ENCODE results near the gene ABLIM3.
"Not testable (repeated sequence)": the region's sequence is repeated elsewhere in the genome, so short reads cannot be mapped to it uniquely, and the experiment has no call there.

ABLIM3 gene

DNA sequence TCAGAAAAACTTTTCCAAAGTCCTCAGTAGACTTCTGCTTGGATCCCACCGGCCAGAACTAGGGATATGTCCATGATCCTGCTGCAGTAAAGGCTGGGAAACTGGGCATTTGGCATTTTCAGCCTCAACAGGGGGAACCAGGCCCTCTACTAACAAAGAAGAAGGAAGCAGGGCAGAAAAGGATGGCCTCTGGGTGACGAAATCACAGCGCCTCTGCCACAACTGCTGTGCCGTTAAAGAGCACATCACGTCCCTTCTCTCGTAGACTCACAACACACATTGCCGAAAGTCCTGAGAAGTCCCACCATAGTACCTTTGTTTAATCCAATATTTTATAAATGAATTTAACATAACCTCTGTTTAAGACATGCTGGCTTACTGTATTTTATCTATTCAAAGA lies 120.0 kb downstream of the ABLIM3 start:
- no peak for DNase-seq

DNA sequence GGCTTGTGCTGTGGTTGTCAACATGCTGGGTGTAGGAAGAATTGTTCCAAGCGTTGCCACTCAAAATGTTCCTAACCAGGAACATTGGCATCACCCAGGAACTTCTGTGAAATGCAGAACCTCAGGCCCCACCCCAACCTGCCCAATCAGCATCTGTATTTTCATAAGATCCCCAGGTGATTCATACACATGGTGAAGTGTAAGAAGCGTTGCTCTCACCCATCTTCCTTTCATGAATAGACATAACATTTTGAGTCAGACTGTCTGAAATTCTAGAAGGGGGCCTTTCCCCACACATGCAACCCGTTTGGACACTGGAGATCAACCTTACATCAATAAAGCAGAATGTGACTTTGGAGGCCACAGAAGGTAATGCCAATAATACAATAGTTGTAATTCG lies 121.0 kb downstream of the ABLIM3 start:
- DNase-seq = no peak

DNA sequence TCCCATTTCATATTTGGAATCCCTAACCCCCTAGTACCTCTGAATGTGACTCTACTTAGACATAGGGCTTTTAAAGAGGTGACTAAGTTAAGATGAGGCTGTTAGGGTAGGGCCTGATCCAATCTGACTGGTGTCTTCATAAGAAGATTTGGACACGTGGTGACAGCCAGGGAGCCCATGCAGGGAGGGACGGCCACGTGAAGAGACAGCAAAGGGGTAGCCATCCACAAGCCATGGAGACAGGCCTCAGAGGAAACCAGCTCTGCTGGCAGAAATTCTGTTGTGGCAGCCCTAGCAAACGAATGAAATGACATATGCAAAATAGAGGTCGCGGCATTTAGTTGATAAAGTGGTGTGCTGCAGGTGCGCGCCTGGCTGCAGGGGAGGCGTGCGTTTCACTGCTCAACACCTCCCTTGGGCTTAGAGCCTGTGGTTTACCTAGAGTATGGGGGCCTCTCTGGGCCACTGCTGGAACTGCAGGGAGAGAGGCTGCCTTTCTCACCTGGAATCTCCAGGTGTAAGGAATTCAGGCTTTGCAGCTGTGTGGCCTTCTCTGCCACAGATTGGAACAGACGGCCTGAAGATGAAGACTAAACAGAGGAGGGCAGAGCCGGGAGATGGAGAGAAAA lies 123.3 kb downstream of the ABLIM3 start:
- peak; percentile 21 to 42 for DNase-seq

- DNase-seq = no peak
These were observed 123.8 kb downstream of the ABLIM3 start for GRCh38 chr5:149265068-149265465.

GRCh38 chr5:149265597-149265996 lies 124.3 kb downstream of the ABLIM3 start:
- DNase-seq = no peak

- no peak for DNase-seq
These were observed 126.1 kb downstream of the ABLIM3 start for GRCh38 chr5:149267241-149267973.

GRCh38 chr5:149268928-149269557 lies 127.8 kb downstream of the ABLIM3 start:
- peak in 1 of 2 donors; percentile 56 for DNase-seq

GRCh38 chr5:149271195-149271715 lies 130.0 kb downstream of the ABLIM3 start:
- no peak for DNase-seq

DNA sequence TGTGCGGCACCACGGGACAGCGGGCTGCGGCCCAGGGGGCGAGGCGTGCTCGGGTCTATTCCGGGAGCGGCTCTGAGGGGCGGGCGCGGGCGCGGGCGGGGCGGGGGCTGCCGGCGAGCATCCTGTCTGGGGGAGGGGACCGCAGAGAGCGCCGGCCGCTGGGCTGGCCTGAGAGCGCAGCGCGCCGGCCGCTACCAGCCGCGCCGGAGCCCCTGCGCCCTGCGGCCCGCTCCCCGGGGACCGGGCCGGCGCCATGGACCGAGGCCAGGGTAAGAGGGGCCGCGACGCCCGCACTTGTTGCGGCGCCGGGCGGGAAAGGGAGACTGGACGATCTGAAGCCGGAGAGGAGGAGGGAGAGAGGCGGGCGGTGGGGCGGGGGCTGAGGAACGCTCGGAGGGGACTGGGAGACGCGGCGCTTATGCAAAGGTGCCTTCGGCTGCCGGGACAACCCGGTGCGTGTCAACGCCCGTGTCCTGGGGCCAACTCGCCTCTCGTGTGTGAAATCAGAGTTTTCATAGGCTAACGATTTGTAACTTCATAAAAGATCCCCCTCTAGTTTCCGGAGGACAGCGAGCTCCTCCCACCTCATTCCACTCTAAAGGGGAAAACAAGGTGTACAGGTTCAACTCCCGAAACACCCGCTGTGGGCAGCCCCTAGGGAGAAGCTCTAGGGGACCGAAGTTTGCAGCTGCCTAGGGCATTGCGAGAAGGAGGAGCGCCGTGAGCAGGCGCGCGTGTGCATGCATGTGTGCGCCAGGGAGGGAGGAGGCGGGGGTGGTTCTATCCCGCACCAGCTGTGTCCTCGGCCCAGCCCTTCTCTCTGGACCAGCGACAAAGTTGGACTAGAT lies 130.6 kb downstream of the ABLIM3 start, which contains the start of gene AFAP1L1:
Gene AFAP1L1, plus strand, starts transcription at position 144 of the 848 bp plus-strand sequence. Its CDS starts 110 bp downstream, at position 254.
- DNase-seq = no peak

- not testable (repeated sequence) for DNase-seq
These were observed 131.5 kb downstream of the ABLIM3 start for GRCh38 chr5:149272781-149273180.

DNA sequence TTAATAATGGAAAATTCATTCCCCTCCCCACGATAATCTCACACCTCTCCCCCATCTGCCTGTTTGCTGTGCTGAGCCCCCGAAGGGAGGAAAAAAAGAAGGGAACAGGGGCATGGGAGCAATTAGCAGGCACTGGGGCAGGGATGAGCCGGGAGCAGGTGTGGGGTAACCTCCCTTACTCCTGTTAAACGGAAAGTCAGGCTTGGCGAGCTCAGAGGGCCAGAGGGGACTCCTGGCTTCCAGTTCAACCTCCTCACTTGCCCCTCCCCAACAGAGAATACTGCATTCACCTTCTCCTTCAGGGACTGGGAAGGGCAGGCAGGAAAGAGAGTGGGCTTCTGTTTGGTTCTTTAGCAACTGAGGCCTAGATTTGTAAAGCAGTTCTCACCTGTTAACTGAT lies 131.9 kb downstream of the ABLIM3 start:
- no peak for DNase-seq

GRCh38 chr5:149273950-149274349 lies 132.7 kb downstream of the ABLIM3 start:
- DNase-seq = no peak

GRCh38 chr5:149274939-149275338 lies 133.6 kb downstream of the ABLIM3 start:
- DNase-seq = no peak

- no peak for DNase-seq
These were observed 136.5 kb downstream of the ABLIM3 start for GRCh38 chr5:149277801-149278200.

DNA sequence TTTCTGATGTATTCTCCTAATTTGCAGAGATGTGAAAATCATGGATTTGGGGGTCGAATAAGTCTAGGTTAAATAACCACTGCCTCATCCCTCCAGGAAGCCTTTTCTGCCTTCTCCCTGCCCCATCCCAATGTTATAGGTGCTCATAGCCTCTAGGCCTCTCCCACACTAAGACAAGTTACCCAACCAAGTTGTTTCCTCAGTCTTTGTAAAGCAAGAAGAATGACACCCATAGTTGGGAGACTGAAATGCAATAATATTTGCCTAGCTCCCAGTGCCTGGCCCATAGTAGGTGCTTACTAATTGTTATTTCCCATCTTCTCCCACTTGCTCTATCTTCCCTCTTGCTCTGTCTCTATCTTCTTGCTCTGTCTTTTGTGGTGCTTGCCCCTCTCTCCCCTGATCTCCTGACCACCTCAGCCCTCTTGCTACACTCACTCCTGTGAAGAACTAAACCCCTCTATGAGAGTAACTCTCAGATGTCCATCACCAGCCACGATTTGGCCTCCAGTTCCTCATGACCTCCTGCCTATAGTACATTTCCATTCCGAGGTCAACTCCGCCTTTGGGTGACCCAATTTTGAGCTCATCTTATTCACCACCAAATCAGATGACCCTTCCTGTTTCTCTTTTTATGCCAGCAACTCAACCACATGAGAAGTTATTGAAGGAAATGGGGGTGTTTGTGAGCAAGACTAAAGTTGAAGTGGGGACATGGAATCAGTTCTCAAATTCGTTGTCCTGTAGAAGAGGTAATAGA lies 137.3 kb downstream of the ABLIM3 start:
- no peak for DNase-seq

DNA sequence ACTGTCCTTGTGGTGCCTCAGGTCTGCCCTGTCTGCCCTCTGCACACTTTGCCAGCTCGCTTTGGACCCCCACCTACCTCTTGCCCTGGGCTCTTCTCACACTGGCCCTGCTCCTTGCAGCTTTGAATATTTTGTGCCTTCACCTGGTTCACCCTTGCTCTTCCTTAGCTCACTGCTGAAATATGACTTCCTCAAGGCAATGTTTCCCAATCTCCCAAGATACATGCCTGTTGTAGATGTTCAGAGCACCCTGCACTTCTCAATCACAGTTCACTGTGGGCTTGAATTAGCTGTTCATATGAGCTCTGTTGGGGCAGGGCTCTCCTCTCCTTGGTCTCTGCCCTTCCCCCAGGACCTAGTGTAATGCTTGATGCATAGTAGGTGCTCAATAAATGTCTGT lies 138.4 kb downstream of the ABLIM3 start:
- DNase-seq = no peak

DNA sequence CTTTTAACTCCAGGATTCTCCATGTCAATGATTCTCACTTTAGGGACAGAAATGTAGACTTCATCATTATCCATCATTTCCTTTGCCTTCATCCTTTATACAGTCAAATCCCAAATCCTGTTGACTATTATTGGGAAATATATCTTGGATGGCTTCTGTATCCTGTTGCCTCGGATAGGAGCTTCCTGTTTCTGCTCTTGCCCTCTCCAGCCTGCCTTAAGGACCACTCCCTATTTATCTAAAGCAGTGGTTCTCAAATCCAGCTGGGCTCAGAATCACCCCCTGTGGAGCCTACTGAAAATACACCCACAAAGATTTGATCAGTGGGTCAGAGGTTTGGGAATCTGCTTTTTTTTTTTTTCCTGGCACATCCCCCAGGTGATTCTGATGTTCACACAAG lies 138.8 kb downstream of the ABLIM3 start:
- no peak for DNase-seq

GRCh38 chr5:149280802-149281201 lies 139.5 kb downstream of the ABLIM3 start:
- no peak for DNase-seq

- no peak for DNase-seq
These were observed 141.0 kb downstream of the ABLIM3 start for GRCh38 chr5:149282027-149282965.

DNA sequence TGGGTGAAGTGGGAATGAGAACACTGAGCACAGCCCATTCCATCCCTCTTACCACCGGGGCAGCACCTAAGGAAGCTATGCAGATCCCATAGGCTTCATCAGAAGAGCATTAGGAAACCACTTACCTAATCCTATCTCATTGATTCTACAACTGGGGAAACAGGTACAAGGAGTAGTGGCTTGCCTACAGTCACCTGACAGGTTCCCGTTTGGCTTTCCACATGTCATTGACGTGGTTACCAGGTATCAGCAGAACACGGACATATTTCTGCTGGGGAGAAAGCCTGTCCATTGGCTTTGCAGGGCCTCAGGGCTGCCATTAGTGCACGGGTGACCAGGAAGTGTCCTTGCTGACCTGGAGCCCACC lies 141.7 kb downstream of the ABLIM3 start:
- no peak for DNase-seq
